Measurements from ENCODE around the gene HMGB4.

GRCh38 chr1:33872683-33873082 is 8.8 kb downstream of the HMGB4 start:
- TF ChIP-seq CTCF (IDR thresholded peaks at IDR 0.05) (no peak), POLR2A (IDR thresholded peaks at IDR 0.05) (no peak)

All from esophagus squamous epithelium (tissue), 4 donors.